HG03342 (cell line): ENCODE data around the gene TSPAN6.

Experiments used
- ATAC-seq: cut with Tn5 transposase; IDR thresholded peaks from one replicate; pipeline ENCODE4 v1.9.1; 2021; ENCODE audit warnings: mild to moderate bottlenecking, moderate library complexity; ENCODE audit not compliant: unreplicated experiment

The TSPAN6 gene

DNA sequence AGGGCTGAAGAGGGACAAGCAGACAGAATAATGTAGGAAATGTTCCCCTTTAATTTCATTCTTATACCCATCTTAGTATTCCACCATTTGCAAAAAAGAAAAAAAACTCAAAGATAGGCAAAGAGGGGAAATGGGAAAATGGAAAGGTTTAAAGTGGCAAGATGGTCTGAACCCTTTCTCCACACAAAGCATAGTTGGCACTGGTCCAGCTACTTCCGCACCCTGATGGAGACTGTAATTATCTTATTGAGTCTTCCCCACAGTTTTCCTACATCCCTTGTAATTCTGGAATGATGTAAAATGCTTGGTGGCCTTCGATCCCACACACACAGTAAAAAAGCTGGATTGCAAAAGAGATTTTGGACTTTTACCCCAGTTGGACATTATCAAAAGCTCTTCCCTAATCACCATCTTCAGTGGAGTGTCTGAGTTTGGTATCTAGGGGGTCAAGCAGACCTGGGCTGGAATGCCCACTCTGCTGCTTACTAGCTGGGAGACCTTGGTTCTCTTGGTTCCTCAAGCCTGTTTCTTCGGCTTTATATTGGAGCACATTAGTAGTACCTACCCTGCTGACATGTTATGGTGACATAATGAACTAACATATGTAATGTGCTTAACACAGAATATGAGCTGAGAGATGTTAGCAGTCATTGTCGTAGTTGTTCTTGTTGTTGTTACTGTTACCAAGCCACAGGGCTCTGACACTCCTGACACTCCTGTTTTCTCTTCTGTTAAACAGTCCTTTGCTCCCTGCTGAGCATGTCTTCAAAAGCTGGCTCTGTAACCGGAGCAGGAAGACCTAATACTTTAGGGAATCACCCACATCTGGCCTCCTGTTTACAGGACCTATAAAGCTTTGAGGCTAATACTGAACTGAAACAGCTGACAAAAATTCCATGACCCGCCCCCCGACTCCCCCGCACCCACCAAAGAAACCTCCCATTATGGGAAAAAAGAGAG, 12.1 kb upstream of the TSPAN6 start:
- no peak for ATAC-seq

DNA sequence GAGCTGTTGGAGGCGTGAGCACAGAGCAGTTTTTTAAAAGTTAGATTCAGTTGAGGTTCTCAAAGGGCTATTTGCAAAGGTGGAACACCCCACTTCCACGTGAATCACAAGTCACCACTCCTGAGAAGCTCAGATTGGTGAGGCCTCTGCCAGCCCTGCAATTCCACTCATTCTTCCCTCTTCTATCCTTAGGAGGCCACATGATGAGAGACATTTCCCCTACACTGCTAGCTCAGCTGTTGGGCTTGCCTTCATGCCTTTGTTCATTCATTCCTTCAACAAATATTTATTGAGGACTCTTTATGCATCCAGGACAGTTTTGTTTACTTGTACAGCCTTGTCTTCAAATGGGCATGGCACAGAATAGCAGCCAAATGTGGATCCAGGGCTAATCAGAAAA, 11.1 kb upstream of the TSPAN6 start:
- no peak for ATAC-seq

- no peak for ATAC-seq
Observed at GRCh38 chrX:100647095-100647494, 10.5 kb upstream of the TSPAN6 start.

- ATAC-seq = no peak
Observed at GRCh38 chrX:100645106-100645505, 8.5 kb upstream of the TSPAN6 start.

- ATAC-seq = peak; percentile 76
Observed at GRCh38 chrX:100643956-100644860, 7.6 kb upstream of the TSPAN6 start, which contains the start of gene SRPX2. Gene SRPX2, plus strand, starts transcription at chrX:100644199. Its CDS starts 2,124 bp downstream, at chrX:100646323.

- no peak for ATAC-seq
Observed at GRCh38 chrX:100643212-100643611, 6.6 kb upstream of the TSPAN6 start.

DNA sequence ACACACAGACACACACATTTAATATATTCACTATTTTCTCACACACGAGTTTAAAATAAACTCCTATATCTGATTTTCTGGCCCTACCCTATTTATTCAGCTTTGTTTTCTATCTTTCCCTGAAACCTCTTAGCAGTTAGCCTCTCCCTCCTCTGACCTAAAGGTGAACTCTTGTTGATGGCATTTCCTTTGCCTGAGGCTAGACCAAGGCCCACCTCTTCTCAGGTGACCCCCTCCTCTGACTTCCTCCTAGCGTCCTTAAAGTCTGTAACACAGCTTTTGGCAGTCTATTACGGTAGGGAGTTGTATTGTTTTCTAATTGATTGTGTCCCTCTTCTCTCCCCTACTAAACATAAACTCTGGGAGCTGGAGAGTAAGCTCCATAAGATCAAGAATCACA, 5.7 kb upstream of the TSPAN6 start:
- no peak for ATAC-seq

- ATAC-seq = no peak
Observed at GRCh38 chrX:100635989-100636320, 651 bp downstream of the TSPAN6 start.

DNA sequence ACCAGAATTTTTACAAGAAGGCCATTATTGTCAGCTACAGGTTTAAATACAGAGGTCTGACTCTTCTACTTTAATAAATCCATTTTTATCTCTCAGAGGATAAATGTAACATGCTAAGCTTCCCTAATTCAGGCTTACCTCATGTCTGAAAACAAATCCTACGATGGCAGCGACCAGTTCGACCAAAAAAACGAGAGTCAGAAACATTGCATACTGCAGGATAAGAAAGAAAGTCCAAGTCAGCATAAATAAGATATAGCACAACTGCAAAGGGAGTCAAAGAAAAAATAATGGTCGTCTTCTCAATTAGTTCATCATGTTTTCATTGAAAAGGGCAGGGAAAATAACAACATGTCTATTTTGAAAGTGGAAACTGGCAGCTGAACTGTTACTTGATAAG, 1.6 kb downstream of the TSPAN6 start:
- no peak for ATAC-seq

DNA sequence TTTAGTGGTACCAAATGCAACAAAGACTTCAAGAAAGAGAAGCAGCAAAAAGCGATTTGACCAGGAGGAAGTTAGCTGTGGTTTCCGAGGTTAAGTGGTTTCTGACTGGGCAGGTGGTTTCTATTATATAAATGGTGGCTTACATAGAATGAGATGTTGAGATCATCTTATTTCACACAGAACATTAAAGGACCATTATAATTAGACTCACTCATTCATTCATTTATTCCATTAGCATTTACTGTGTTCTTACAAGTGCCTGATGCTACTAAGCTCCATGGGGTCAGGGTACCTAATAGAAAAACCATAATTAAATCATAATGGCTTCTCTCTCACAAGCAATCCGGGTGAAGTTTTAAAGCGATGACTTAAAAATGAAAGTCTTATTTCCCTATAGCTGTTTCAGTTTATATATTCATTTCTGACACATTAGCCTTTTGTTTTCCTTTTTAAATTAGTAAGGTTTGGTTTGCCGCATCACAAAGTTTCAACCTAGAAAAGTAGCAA, 10.6 kb downstream of the TSPAN6 start:
- ATAC-seq = peak; percentile 90

DNA sequence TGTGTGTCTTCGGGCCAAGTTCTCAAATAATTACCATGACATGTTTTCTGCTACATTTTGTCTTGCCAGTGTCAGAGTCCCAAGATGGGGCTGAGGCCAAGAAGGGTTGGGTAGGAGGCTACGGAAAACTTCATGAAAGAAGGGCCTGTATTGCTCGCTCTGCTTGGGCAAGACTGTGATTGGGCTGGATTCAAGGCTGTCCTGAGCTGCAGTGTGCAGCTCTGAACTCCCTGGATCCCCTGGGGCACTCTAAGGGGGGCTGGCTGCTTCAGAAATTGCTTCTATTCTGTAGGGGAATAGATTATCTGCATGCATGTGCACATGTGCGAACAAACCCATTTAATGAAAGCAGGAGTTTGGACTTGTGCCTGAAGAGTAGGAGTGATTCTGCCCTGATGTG, 13.6 kb downstream of the TSPAN6 start:
- ATAC-seq = no peak

- peak; percentile 100 for ATAC-seq
Observed at GRCh38 chrX:100615005-100615404, 21.6 kb downstream of the TSPAN6 start.

DNA sequence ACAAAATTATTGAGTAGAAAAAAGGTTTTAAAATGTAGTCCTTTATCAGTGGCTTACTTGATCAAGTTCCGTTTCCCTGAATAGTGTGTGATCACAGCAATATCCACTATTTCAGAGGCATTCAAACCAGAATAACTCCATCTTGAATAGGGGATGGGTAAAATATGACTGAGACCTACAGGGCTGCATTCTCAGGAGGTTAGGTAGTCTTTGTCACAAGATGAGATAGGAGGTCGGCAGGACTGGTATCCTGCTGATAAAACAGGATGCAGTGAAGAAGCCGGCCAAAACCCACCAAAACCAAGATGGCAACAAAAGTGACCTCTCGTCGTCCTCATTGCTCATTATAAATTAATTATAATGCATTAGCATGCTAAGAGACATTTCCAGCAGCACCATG, 24.7 kb downstream of the TSPAN6 start:
- no peak for ATAC-seq

DNA sequence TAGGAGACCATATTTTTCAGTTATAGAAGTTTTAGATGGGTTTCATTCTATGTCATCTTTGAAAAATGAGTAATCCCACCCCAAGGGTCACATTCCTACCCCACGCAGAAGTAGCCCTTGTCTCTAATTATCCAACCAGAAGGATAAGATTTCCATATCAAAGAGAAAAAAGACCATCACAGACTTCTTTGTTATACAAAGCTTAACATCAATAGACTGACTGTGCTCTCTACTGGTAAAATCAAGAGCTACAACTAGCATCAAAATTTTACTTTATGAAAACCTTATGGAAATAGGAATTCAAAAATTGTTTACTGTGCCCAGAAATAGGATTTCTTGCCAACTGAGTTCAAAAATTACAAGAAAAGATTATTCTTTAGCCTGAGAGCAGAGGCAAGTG, 27.0 kb downstream of the TSPAN6 start:
- ATAC-seq = no peak

GRCh38 chrX:100606753-100607152, 29.9 kb downstream of the TSPAN6 start:
- ATAC-seq = peak; percentile 73

GRCh38 chrX:100600758-100601157, 35.8 kb downstream of the TSPAN6 start:
- ATAC-seq = peak; percentile 86

DNA sequence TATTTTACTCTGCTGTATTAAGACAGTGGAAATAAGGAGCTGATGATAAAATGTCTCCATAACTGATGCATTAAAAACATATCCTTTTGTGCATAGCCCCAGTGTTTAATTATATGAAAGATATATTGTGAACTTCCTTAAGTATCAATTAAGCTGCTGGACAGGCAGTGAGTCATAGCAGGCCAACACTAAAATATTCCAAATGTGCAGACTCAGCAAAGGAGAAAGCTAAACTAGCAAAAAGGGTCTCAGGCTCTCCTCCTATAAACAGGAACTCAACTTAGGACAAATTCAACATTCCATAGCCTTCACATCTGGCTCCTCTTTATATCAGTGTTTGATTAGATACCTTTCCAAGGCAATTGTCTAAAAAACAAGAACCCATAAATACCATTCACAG, 36.3 kb downstream of the TSPAN6 start:
- no peak for ATAC-seq

- ATAC-seq = no peak
Observed at GRCh38 chrX:100599456-100599855, 37.1 kb downstream of the TSPAN6 start.

- no peak for ATAC-seq
Observed at GRCh38 chrX:100596601-100597000, 40.0 kb downstream of the TSPAN6 start.

DNA sequence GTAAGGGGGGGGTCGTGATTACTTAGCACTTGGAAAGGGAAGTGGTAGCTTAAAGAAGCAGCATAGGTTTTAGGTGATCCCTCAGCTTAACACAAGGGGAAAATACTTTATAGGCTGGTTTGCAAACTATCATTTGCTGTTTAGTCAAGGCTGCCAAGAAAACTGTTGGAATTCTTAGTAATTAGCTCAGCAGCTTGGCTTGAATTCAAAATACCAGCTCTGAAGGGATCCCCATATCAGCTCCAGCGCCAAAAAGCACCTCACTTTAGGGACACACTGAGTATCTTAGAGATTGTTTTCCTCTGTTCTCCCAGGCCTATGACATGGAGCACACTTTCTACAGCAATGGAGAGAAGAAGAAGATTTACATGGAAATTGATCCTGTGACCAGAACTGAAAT, 43.0 kb downstream of the TSPAN6 start:
- no peak for ATAC-seq

DNA sequence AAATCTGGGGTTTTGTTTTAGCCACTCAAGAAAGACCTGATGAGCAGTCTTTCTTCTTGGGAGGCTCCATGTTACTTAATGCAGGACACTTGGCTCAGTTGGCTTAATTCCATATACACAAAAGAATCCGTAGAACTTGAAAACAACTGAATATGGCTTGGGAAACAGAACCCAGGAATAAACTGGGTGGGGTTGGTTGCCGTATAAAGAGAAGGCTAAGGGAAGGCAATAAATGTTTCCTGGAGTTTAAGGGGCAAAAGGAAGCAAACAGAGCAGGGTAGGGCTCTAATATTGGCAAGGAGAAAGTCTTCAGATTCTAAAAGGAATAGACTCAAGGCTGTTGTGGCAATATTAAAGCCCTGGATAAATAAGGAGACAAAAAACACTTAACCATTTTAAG, 43.5 kb downstream of the TSPAN6 start:
- ATAC-seq = no peak
